Activated CD4-positive, alpha-beta T cell treated with anti-CD3 and anti-CD28 coated beads, Interleukin-2, amount 10 ng/mL, durations not matched to agents 7 days and 5 days (primary cell): ENCODE measurements around the gene HES6. TPM values are rescaled to one million over a fixed set of nuclear protein-coding genes. Genes with fewer than 3 reads are reported as not detected.

Experiments used
- CTCF ChIA-PET: fragments of 350-600 bp; sonication (Branson Sonifier 250); formaldehyde crosslinking; loops from one replicate; lab custom pipeline; 2021; ENCODE audit warnings: antibody characterized with exemption; lab: Charles Lee
- POLR2A ChIA-PET: fragments of 350-600 bp; sonication (Branson Sonifier 250); formaldehyde crosslinking; loops from one replicate; lab custom pipeline; 2021; ENCODE audit warnings: antibody characterized with exemption; lab: Charles Lee
- DNase-seq: peaks from one replicate; pipeline ENCODE4 v3.0.0-alpha.2; 2020
- H3K27ac Mint-ChIP-seq: one replicate; pipeline ENCODE4 v1.8.0; 2021; ENCODE audit warnings: mild to moderate bottlenecking, moderate library complexity, mixed read lengths
- H3K27me3 Mint-ChIP-seq: one replicate; pipeline ENCODE4 v1.8.0; 2021; ENCODE audit warnings: mixed read lengths
- H3K36me3 Mint-ChIP-seq: one replicate; pipeline ENCODE4 v1.8.0; 2021; ENCODE audit warnings: low read depth, mixed read lengths
- H3K4me1 Mint-ChIP-seq: one replicate; pipeline ENCODE4 v1.8.0; 2021; ENCODE audit warnings: mixed read lengths
- H3K4me3 Mint-ChIP-seq: one replicate; pipeline ENCODE4 v1.8.0; 2021; ENCODE audit warnings: mild to moderate bottlenecking, moderate library complexity, mixed read lengths
- H3K9me3 Mint-ChIP-seq: one replicate; pipeline ENCODE4 v1.8.0; 2021; ENCODE audit warnings: mixed read lengths
- total RNA-seq, 2 experiments: library from RNA; stranded (reverse); gene quantifications; one replicate each; pipeline ENCODE4 v1.2.3, GENCODE V29; 2021

HES6 gene
- total RNA-seq, 2 experiments from 2014 or later: 1.8 to 3.2 TPM

DNA sequence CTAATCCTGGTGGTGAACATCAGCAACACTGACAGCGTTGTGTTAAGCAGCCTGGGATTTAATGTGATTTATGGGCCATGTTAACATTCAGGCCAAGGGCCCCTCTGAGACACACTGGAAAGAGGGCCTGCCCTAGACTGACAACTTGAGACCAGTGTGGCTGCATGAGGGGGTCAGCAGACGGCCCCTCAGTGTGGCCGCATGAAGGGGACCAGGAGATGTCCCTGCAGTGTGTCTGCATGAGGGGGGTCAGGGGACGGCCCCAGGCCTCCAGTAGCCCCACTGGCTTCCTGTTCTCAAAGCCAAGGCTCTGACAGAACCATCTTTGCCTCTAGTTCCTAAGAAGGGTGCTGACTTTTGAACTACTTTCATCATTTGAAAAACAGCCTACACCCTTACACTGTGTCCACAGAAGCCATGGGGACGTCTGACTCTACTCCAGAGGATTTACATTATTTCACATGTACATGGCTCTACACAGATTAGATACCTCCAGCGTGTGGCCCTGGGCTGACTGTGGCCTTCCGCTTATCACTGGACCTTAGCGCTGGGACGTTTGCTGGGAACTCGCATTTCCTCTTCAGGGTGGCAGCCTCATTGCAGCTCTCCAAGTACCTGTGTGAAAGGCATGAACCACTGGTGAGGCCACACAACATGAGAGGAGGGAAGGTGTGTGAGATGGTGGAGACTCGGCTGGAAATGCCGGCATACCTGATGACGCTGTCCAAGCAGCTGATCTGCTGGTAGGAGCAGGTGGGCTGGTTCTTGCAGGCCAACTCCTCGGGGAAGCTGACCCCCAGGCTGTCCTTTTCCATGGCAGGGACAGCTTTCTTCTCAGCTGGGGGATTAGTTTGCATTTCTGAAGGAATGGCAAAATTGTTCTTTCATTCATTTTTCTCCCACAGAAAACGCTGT, 18.2 kb upstream of the HES6 start:
- peaks cover 12% of the 10 kb centered on the region for H3K4me1 Mint-ChIP-seq
- no peak for DNase-seq
- no peak overlapping the region for H3K4me3 Mint-ChIP-seq
- H3K36me3 Mint-ChIP-seq: peaks cover 4% of the 10 kb centered on the region
- no peaks in the 10 kb centered on the region for H3K9me3 Mint-ChIP-seq
- ChIA-PET POLR2A (no interaction called here), CTCF (interaction anchor here (1.2 kb wide), 1 partner anchor 17 kb away, joined by 4 read pairs; no protein-coding TSS in a partner anchor)
- H3K27ac Mint-ChIP-seq: no peak overlapping the region
- H3K27me3 Mint-ChIP-seq: no peaks in the 10 kb centered on the region

DNA sequence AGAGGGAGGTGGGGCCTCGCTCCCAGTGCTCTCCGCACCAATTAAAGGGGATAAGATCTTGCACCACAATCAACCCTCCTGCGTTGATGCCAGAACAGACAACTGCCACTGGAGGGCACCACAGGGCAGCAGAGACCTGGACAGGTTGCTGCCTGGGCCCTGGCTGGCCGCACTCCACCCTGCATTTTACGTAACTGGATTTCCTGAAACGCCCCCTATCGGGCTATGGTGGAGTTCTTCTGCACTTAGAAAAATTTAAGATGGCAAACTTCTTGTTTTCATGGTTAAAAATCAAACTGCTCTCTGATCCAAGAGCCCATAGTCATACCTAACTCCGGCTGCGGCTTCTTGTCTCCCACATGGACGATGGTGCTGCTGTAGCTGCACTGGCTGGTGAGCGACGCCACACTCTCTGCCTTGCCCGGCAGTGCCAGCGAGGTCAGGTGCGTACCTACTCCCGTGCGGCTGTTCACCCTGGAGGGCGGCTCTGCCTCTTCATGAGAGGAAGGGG, 16.8 kb upstream of the HES6 start:
- POLR2A ChIA-PET: no interaction called here
- Mint-ChIP-seq H3K4me3 (no peak overlapping the region), H3K4me1 (peaks cover 12% of the 10 kb centered on the region), H3K9me3 (no peaks in the 10 kb centered on the region), H3K36me3 (peaks cover 4% of the 10 kb centered on the region), H3K27ac (peak overlapping the region; percentile 50), H3K27me3 (no peaks in the 10 kb centered on the region)
- peak; percentile 79 for DNase-seq
- CTCF ChIA-PET: interaction anchor here (1.2 kb wide), 2 partner anchors 9 to 18 kb away, joined by 3 to 4 read pairs; no protein-coding TSS in a partner anchor

DNA sequence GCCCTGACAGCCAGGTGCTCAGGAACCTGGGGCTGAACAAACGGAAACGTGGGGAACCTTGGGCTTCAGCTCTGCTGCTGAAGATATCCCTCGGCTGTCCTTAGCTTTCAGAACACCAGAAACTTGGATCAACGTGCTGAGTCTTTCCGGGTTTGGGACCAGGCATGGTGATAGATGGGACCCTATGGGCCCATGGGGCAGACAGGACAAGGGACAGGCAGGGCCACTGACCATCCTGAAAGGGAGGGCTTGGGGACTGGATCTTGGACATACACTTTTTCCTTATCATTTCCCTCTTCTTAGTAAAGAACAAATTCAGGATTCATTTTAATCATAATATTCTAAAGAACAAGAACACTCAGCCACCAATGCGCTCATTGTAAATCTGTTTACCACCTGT, 16.3 kb upstream of the HES6 start:
- Mint-ChIP-seq H3K27me3 (no peaks in the 10 kb centered on the region), H3K27ac (peak overlapping the region; percentile 16), H3K4me3 (no peak overlapping the region), H3K9me3 (no peaks in the 10 kb centered on the region), H3K4me1 (peaks cover 12% of the 10 kb centered on the region), H3K36me3 (peaks cover 4% of the 10 kb centered on the region)
- POLR2A ChIA-PET: no interaction called here
- no peak for DNase-seq
- CTCF ChIA-PET: interaction anchor here (0.7 to 1.6 kb wide), 5 partner anchors 9 to 31 kb away, joined by 3 to 4 read pairs (median 3); partner anchors contain the start of gene HES6

DNA sequence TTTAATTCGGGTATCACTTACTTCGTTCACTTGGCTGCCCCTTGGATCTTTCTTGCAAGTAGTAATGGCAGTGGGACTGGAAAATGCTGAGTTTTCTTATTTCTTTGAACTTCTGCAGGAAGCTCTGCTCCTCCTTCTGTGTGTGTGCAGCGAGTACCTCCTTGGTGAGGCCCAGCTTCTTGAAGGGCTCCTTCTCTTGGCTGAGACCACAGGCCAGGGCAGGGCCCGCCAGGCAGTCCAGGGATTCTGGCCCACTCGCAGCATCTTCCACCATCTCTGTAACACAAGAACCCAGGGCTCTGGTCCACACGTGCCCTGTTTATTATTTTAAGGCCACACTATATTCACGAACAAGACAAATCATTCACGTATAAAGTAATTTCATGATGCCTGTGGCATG, 15.8 kb upstream of the HES6 start:
- ChIA-PET POLR2A (no interaction called here), CTCF (interaction anchor here (0.6 to 1.6 kb wide), 5 partner anchors 9 to 78 kb away, joined by 3 to 4 read pairs (median 3); partner anchors contain the start of gene HES6)
- DNase-seq: no peak
- H3K27ac Mint-ChIP-seq: no peak overlapping the region
- H3K36me3 Mint-ChIP-seq: peaks cover 4% of the 10 kb centered on the region
- H3K27me3 Mint-ChIP-seq: no peaks in the 10 kb centered on the region
- H3K9me3 Mint-ChIP-seq: no peaks in the 10 kb centered on the region
- peaks cover 12% of the 10 kb centered on the region for H3K4me1 Mint-ChIP-seq
- no peak overlapping the region for H3K4me3 Mint-ChIP-seq

DNA sequence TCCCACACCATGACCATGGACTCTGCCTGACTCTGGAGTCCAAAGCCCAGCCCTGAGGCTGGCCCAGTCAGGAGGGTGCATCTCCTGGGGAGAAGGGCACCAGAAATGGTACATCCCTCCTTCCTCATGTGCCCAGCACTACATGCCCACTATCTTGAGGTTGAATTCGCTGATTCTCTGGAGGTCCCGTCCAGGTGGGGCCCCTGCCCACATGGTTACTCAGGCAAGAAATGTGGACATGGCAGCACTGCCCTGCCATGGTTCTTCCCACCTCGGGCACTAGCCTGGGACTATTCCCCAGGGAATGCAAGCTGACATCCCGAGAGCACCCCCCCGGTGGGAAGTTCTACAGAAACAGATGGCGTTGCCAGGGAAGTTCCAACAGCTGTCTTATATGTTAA, 15.3 kb upstream of the HES6 start:
- no peak overlapping the region for H3K27ac Mint-ChIP-seq
- no peak overlapping the region for H3K4me3 Mint-ChIP-seq
- no peak for DNase-seq
- H3K27me3 Mint-ChIP-seq: no peaks in the 10 kb centered on the region
- peaks cover 4% of the 10 kb centered on the region for H3K36me3 Mint-ChIP-seq
- H3K9me3 Mint-ChIP-seq: no peaks in the 10 kb centered on the region
- CTCF ChIA-PET: interaction anchor here (0.6 to 1.6 kb wide), 4 partner anchors 8 to 79 kb away, joined by 3 to 4 read pairs (median 3); partner anchors contain the start of gene HES6
- POLR2A ChIA-PET: no interaction called here
- H3K4me1 Mint-ChIP-seq: peaks cover 8% of the 10 kb centered on the region

DNA sequence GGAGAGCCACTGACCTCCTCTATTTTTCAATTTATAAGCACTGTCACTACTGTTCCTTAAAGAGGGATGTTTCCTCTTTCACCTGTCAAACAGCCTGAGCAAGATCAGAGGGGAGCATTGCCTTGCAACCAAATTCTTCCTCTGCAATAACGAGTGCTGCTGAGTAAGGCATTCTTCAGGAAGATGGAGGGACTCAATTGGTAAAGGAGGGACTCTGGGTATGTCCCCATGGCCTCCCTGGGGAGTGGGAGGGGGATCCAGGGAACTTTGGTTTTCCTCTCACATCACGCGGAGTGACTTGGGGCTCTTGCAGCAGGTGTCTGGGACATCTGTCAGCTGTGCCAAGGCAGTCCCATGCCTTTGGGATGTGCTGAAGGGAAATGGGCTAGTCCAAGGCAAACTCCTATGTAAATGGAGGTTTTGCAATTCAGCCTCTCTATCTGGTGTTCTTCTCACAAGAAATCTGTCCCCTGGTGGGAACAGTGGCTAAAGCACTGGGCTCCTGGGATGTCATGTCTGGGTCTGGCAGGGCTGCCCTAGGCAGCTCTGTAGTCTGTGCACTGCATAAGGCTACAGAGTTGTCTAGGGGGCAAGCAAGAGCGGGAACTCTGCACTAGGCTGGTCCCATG, 14.4 kb upstream of the HES6 start:
- Mint-ChIP-seq H3K9me3 (no peaks in the 10 kb centered on the region), H3K27me3 (no peaks in the 10 kb centered on the region), H3K4me3 (no peak overlapping the region), H3K4me1 (peaks cover under 1% of the 10 kb centered on the region), H3K27ac (no peak overlapping the region), H3K36me3 (peaks cover 4% of the 10 kb centered on the region)
- ChIA-PET POLR2A (no interaction called here), CTCF (interaction anchor here (1.6 to 1.8 kb wide), 2 partner anchors 7 to 9 kb away, joined by 4 to 5 read pairs; no protein-coding TSS in a partner anchor)
- no peak for DNase-seq

DNA sequence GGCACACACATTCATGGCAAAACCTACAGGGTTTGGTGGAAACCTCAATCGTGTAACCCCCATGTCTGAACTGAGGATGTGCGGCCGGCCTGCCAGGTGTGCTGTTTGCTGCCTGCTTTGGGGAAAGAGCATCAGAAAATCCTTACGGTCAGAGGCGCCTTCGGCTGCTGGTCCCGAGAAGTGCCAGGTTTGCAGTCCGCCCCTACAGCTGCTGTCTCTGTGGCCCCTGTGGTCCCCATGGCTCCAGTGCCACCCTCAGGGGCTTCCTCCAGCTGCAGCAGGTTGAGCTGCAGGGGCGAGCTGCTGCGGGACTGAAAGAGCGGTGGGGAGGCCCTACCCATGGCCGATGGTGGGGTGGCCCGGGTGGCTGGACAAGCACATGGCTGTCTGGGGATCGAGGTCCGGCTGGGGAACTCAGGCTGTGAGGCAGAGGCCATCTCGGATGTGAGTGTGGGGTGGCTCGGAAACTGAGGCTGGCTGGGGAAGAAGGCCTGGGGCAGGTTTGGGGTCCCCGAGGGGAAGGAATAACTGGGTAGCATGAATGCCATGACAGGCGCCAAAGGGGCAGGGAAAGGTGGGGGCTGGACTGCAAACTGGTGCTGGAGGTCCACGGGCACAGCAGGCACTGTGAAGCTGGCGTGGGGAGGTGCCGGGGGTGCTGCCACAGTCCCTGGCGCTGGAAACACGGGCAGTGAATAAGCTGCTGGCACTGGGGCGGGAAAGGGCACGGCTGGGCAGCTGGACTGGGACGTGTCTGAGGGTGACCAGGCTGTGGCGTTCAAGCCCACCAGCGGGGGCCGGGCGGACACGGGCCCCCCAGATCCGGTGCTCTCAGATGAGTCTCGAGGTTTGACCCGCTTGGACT, 13.2 kb upstream of the HES6 start:
- DNase-seq: no peak
- ChIA-PET CTCF (interaction anchor here (0.6 to 1.8 kb wide), 2 partner anchors 10 to 334 kb away, joined by 3 to 5 read pairs; no protein-coding TSS in a partner anchor), POLR2A (no interaction called here)
- H3K9me3 Mint-ChIP-seq: no peaks in the 10 kb centered on the region
- H3K4me1 Mint-ChIP-seq: no peaks in the 10 kb centered on the region
- H3K36me3 Mint-ChIP-seq: peaks cover 4% of the 10 kb centered on the region
- no peak overlapping the region for H3K4me3 Mint-ChIP-seq
- H3K27me3 Mint-ChIP-seq: no peaks in the 10 kb centered on the region
- H3K27ac Mint-ChIP-seq: peak overlapping the region; percentile 25

DNA sequence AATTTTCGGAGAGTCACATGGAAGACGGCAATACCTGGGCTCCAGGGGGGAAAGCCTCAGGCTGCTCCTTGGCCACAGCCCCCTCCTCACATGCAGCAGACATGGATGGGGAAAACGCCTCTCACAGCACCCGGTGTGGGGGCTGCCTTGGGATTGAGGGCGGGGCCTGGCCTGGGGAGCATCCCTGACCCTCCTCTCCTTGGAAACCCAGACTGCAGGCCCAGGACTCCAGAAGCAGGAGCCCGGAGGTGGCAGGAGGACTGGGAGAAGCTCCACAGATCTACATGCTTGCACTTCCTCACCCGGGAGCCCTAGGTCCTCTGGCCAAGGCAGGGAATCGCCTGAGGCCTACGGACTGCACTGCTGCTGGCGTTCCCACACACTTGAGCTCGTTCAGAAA, 12.1 kb upstream of the HES6 start:
- Mint-ChIP-seq H3K27me3 (no peaks in the 10 kb centered on the region), H3K9me3 (no peaks in the 10 kb centered on the region), H3K4me1 (no peaks in the 10 kb centered on the region), H3K27ac (no peak overlapping the region), H3K36me3 (peaks cover 4% of the 10 kb centered on the region), H3K4me3 (no peak overlapping the region)
- POLR2A ChIA-PET: no interaction called here
- CTCF ChIA-PET: interaction anchor here (0.6 kb wide), 1 partner anchor 400 kb away, joined by 3 read pairs; no protein-coding TSS in a partner anchor
- no peak for DNase-seq

DNA sequence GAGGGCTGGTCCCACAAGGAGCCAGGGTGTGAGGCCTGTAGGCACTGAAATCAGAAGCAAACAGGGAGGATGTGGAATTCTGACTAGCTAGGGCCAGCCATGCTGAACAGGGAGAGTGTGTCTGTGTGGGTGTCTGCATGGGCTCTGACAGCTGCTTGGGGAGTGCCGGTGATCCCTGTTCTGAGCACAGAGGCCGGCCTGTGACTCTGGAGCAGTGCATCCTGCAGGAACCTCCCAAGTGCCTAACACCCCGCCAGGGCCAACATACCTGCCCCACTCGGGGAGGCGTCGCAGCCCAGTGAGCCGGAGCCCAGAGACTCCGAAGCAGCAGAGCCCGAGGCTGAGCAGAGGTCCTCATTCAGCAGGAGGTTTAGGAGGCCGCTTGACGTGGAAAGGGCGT, 11.5 kb upstream of the HES6 start:
- Mint-ChIP-seq H3K4me1 (no peaks in the 10 kb centered on the region), H3K9me3 (no peaks in the 10 kb centered on the region), H3K4me3 (no peak overlapping the region), H3K27ac (no peak overlapping the region), H3K36me3 (peaks cover 2% of the 10 kb centered on the region), H3K27me3 (no peaks in the 10 kb centered on the region)
- ChIA-PET CTCF (no interaction called here), POLR2A (no interaction called here)
- DNase-seq: no peak

DNA sequence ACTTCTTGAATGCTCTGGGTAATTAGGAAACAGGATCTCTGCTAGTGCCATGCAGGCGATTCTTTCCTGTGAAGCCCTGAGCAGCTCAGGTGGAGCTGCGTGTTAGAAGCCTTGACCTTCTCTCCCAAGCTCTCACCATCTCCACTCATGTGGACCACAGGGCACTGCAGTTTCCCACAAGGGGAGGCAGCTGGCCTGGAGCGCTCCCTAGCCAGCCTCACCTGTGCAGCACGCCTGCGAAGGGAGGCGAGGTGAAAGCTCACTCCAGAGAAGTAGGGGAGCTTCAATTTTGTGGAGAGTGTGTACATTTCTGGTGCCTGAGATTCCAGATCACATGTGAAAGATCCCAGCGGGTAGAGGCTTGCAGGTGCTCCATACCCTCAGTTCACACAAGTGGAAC, 11.1 kb upstream of the HES6 start:
- Mint-ChIP-seq H3K27ac (no peak overlapping the region), H3K4me3 (no peak overlapping the region), H3K9me3 (no peaks in the 10 kb centered on the region), H3K27me3 (no peaks in the 10 kb centered on the region), H3K4me1 (no peaks in the 10 kb centered on the region), H3K36me3 (peaks cover 2% of the 10 kb centered on the region)
- no peak for DNase-seq
- ChIA-PET POLR2A (no interaction called here), CTCF (no interaction called here)

DNA sequence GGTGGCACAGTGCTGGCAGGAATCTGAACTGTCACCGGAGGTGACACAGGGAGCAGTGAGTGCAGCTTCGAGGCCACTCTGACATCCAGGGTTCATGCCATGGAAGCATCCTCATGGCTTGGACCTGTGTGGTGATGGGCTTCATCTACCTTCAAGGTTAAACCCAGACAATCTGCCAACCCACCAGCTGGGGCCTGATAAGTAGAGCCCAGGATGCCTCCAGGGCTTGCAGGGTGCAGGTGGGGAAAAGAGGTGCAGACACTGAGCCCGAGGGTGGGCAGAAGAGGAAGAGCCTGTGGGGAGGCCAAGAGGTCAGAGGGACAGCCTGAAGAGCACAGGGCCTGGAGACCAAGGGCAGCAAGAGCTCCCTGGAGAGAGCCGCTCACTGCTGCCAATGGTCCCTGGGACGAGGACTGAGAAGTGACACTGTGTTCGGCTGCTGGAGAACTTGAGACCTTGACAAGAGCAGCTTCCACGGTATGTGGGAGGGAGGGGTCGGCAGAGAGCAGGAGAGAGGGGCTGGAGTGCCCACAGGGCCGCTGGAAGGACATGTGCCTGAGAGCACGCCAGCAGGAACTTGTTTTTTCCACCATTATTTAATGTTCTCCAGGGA, 8.1 kb upstream of the HES6 start:
- no peak for DNase-seq
- H3K36me3 Mint-ChIP-seq: peaks cover 9% of the 10 kb centered on the region
- CTCF ChIA-PET: interaction anchor here (0.6 to 1.5 kb wide), 4 partner anchors 9 to 1965 kb away, joined by 3 to 7 read pairs (median 3); no protein-coding TSS in a partner anchor
- H3K4me3 Mint-ChIP-seq: no peak overlapping the region
- POLR2A ChIA-PET: no interaction called here
- H3K9me3 Mint-ChIP-seq: no peaks in the 10 kb centered on the region
- peak overlapping the region; percentile 27 for H3K27ac Mint-ChIP-seq
- H3K27me3 Mint-ChIP-seq: no peaks in the 10 kb centered on the region
- no peaks in the 10 kb centered on the region for H3K4me1 Mint-ChIP-seq
